Lung (tissue), 12 donors: Measurements from ENCODE around the gene IL6R. TPM values are rescaled to one million over a fixed set of nuclear protein-coding genes. Genes with fewer than 3 reads are reported as not detected.

ENCODE experiments used
- ATAC-seq: fragments of 200-7000 bp; cut with Tn5 transposase; one replicate; pipeline ENCODE4 v1.9.1; 2020; ENCODE audit warnings: moderate number of reproducible peaks; ENCODE audit not compliant: insufficient read depth, low FRiP score
- DNase-seq, 3 donors: peaks; one replicate each; pipeline ENCODE4 v3.0.0-alpha.2; 2013 to 2017
- H3K27ac ChIP-seq, 2 donors: one replicate each; pipeline ENCODE4 v1.5.1; 2013; ENCODE audit warnings: mild to moderate bottlenecking in 2 of 2, moderate library complexity in 2 of 2, control low read depth in 1 of 2, inconsistent platforms in 1 of 2, low read depth in 1 of 2, low read length in 1 of 2
- H3K27me3 ChIP-seq, 3 donors: one replicate each; pipeline ENCODE4 v1.5.1; 2013; ENCODE audit warnings: low read length in 2 of 3; ENCODE audit not compliant: control insufficient read depth in 3 of 3, insufficient read depth in 3 of 3
- H3K36me3 ChIP-seq, 4 donors: one replicate each; pipeline ENCODE4 v1.5.1; 2013; ENCODE audit warnings: low read length in 4 of 4, mild to moderate bottlenecking in 1 of 4, moderate library complexity in 1 of 4; ENCODE audit not compliant: control insufficient read depth in 4 of 4, insufficient read depth in 4 of 4
- H3K4me1 ChIP-seq, 5 donors: one replicate each; pipeline ENCODE4 v1.5.1; 2013; ENCODE audit warnings: low read length in 5 of 5, mild to moderate bottlenecking in 2 of 5, moderate library complexity in 1 of 5; ENCODE audit not compliant: control insufficient read depth in 5 of 5, insufficient read depth in 5 of 5
- H3K4me3 ChIP-seq: one replicate; pipeline ENCODE4 v1.5.1; 2013; ENCODE audit warnings: mild to moderate bottlenecking, control low read depth, moderate library complexity
- H3K9ac ChIP-seq, 2 donors: one replicate each; pipeline ENCODE4 v1.5.1; 2013; ENCODE audit warnings: low read length in 2 of 2, control low read depth in 1 of 2; ENCODE audit not compliant: insufficient read depth in 1 of 2
- H3K9me3 ChIP-seq, 4 donors: one replicate each; pipeline ENCODE4 v1.5.1; 2013; ENCODE audit warnings: low read length in 3 of 4, mild to moderate bottlenecking in 1 of 4, moderate library complexity in 1 of 4; ENCODE audit not compliant: control insufficient read depth in 4 of 4, insufficient read depth in 3 of 4
- WGBS, 2 donors: extraction: QIAGEN DNeasy Blood & Tissue Kit; methylation state at CpG; one replicate each; pipeline ENCODE4 v1.1.7; 2013; 5-methylcytosine and 5-hydroxymethylcytosine counted together
- polyA plus RNA-seq, 2 donors: library from polyadenylated mRNA; stranded (reverse); fragments of 200-250 nt; gene quantifications; one replicate each; pipeline ENCODE4 v1.2.1, GENCODE V29; 2013
- total RNA-seq, 2 donors: library from RNA; depleted of rRNA in 1 of 2; stranded (reverse); fragments of >200 nt in 1 of 2; gene quantifications; one replicate each; pipeline ENCODE4 v1.2.1, GENCODE V29; 2014 to 2021
- TF ChIP-seq, protein P1 (sequence below): IDR thresholded peaks from 2 replicates; pipeline ENCODE4 v1.5.1; 2012; ENCODE audit warnings: mild to moderate bottlenecking; ENCODE audit errors: control extremely low read depth, extremely low read depth
- donor health status: control.
- donor health status: control.
- donor health status: Bipolar disorder and iron deficiency.
- donor health status: healthy.
- donor health status: DM: yes; HTN: yes; CAD: no.

Gene IL6R
- total and polyA plus RNA-seq, 4 donors = 12.3 to 79.7 (median 32.0) TPM

DNA sequence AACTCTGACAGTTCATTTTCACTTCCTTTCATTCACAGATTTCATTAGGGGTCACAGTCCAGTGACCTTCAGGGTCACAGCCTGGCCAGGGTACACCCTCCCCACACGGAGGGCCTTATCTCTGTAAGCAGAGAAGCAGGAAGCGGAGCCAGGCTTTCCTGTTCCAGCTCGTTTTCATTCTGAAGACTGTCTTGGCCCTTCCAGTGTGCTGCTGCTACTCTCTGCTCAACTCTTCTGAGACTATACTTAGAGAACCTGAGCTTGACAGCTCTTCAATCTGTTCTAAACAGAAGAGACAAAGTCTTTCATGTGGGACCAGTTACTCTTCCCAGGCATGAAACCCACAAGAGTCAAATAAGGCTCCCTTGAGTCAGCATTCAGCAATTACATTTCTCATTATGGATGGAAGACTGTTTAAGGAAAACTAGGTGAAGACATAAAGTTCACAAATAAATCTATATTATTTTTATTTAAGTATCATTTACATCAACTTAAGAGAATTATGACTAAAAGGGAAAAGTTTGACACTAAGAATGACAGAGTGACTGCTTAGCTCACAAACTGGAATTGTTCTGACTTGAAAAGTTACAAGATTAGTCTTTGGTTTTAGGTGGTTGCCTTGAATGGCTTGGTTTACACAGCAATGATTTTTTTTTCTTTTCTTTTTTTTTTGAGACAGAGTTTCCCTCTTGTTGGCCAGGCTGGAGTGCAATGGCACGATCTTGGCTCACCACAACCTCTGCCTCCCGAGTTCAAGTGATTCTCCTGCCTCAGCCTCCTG, 92.1 kb downstream of the IL6R start:
- ATAC-seq = no peak
- H3K27ac ChIP-seq = peak overlapping the region in 1 of 2 donors; percentile 73
- peaks cover 0 to 28% (median 21%) of the 10 kb centered on the region in 3 donors for H3K27me3 ChIP-seq
- TF ChIP-seq, protein P1, sequence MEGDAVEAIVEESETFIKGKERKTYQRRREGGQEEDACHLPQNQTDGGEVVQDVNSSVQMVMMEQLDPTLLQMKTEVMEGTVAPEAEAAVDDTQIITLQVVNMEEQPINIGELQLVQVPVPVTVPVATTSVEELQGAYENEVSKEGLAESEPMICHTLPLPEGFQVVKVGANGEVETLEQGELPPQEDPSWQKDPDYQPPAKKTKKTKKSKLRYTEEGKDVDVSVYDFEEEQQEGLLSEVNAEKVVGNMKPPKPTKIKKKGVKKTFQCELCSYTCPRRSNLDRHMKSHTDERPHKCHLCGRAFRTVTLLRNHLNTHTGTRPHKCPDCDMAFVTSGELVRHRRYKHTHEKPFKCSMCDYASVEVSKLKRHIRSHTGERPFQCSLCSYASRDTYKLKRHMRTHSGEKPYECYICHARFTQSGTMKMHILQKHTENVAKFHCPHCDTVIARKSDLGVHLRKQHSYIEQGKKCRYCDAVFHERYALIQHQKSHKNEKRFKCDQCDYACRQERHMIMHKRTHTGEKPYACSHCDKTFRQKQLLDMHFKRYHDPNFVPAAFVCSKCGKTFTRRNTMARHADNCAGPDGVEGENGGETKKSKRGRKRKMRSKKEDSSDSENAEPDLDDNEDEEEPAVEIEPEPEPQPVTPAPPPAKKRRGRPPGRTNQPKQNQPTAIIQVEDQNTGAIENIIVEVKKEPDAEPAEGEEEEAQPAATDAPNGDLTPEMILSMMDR = no peak
- WGBS, 2 donors = 19 to 30% methylated on average over 5 of the region's 5 CpGs
- peak in 2 of 3 donors; percentile 21 to 72 for DNase-seq
- no peak overlapping the region for H3K9ac ChIP-seq
- H3K4me1 ChIP-seq = peaks cover 0 to 23% (median 7%) of the 10 kb centered on the region in 5 donors
- H3K36me3 ChIP-seq = no peaks in the 10 kb centered on the region
- peaks cover 0 to 1% (median 0%) of the 10 kb centered on the region in 4 donors for H3K9me3 ChIP-seq
- no peak overlapping the region for H3K4me3 ChIP-seq

DNA sequence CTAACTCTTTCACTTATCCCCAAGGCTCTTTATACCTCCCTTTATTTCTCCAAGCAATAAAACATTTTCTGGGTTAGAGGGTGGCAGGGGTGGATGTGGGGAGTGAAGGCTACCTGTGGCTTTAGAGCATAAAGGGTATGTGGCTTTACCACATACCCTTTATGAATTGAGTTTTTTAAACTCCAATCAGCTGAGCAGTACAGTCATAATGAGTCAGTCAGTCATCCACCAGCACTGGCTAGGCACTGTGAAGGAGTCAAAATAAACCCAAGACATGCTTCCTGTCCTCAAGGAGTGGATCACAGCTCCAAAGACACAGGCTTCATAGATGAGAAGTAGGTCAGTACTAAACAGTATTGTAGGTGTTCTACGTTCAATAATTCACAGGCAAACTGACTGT, 94.3 kb downstream of the IL6R start:
- H3K4me3 ChIP-seq = peak overlapping the region; percentile 48
- H3K9ac ChIP-seq = no peak overlapping the region
- H3K9me3 ChIP-seq = peaks cover 0 to 9% (median 0%) of the 10 kb centered on the region in 4 donors
- DNase-seq (no peak), ATAC-seq (no peak)
- peaks cover 0 to 42% (median 38%) of the 10 kb centered on the region in 3 donors for H3K27me3 ChIP-seq
- H3K4me1 ChIP-seq = peaks cover 0 to 18% (median 0%) of the 10 kb centered on the region in 5 donors
- TF ChIP-seq, protein P1 = no peak
- H3K27ac ChIP-seq = peak overlapping the region; percentile 35 to 74
- no peaks in the 10 kb centered on the region for H3K36me3 ChIP-seq
- WGBS, 2 donors = 71 to 81% methylated on average over 1 of the region's 1 CpG

DNA sequence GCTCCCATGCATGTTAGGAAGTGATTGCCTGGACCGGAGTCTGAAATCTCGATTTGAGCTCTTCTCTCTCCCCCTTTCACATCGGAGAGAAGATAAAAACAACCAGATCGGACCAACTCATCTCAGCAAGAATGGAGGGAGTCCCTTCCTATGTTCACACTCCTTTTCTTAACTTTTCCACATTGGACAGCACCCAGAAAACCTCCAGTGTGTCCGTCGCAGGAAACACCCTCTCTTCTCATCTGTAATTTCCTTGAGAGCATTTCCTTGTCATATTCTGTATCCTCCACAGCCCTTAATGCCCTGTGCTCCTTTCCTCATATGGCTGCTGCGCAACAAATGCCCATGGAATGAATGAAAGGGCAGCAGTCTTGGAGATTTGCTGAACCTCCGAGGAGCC, 95.4 kb downstream of the IL6R start:
- Histone ChIP-seq H3K4me3 (peak overlapping the region; percentile 48), H3K9ac (no peak overlapping the region), H3K36me3 (no peaks in the 10 kb centered on the region), H3K27ac (peak overlapping the region; percentile 60 to 74), H3K9me3 (peaks cover 0 to 9% (median 0%) of the 10 kb centered on the region in 4 donors), H3K4me1 (peaks cover 0 to 18% (median 0%) of the 10 kb centered on the region in 5 donors), H3K27me3 (peaks cover 0 to 50% (median 47%) of the 10 kb centered on the region in 3 donors)
- DNase-seq = no peak
- no peak for ATAC-seq
- 55 to 84% methylated on average over 8 of the region's 8 CpGs for WGBS, 2 donors
- TF ChIP-seq, protein P1 = no peak
